HG02970 (cell line): ENCODE measurements around the gene TXNDC11.
A peak's percentile ranks its signal among the peaks of the same experiment; 100 is the strongest.

ENCODE experiments used
- ATAC-seq: cut with Tn5 transposase; IDR thresholded peaks from one replicate; pipeline ENCODE4 v1.9.1; 2021; ENCODE audit warnings: mild to moderate bottlenecking, moderate library complexity, moderate number of reproducible peaks; ENCODE audit not compliant: unreplicated experiment, low FRiP score

TXNDC11 gene

GRCh38 chr16:11676799-11677198 lies 65.9 kb downstream of the TXNDC11 start:
- no peak for ATAC-seq

GRCh38 chr16:11675561-11676511 lies 66.8 kb downstream of the TXNDC11 start:
- ATAC-seq = no peak

- ATAC-seq = no peak
These were observed 67.7 kb downstream of the TXNDC11 start for GRCh38 chr16:11674818-11675560.

GRCh38 chr16:11674001-11674817 lies 68.4 kb downstream of the TXNDC11 start:
- ATAC-seq = no peak

GRCh38 chr16:11673091-11674000 lies 69.3 kb downstream of the TXNDC11 start:
- no peak for ATAC-seq

GRCh38 chr16:11672206-11673090 lies 70.2 kb downstream of the TXNDC11 start:
- ATAC-seq = no peak

- no peak for ATAC-seq
These were observed 71.0 kb downstream of the TXNDC11 start for GRCh38 chr16:11671676-11672075.

- no peak for ATAC-seq
These were observed 71.4 kb downstream of the TXNDC11 start for GRCh38 chr16:11671271-11671670.

- no peak for ATAC-seq
These were observed 72.2 kb downstream of the TXNDC11 start for GRCh38 chr16:11670171-11671131.

- no peak for ATAC-seq
These were observed 73.1 kb downstream of the TXNDC11 start for GRCh38 chr16:11669380-11670146.

- ATAC-seq = no peak
These were observed 73.9 kb downstream of the TXNDC11 start for GRCh38 chr16:11668623-11669379.

GRCh38 chr16:11667824-11668622 lies 74.6 kb downstream of the TXNDC11 start, which contains the start of gene SNN:
Gene SNN, plus strand, starts transcription at chr16:11668455. Its CDS starts 7,605 bp downstream, at chr16:11676060.
- ATAC-seq = peak; percentile 55

GRCh38 chr16:11667221-11667823 lies 75.3 kb downstream of the TXNDC11 start:
- no peak for ATAC-seq

- no peak for ATAC-seq
These were observed 76.3 kb downstream of the TXNDC11 start for GRCh38 chr16:11666103-11667055.
